Measurements from ENCODE around the gene TAOK3.
"Not testable (repeated sequence)": the region's sequence is repeated elsewhere in the genome, so short reads cannot be mapped to it uniquely, and the experiment has no call there.

TAOK3 gene

GRCh38 chr12:118310320-118310719 is 62.4 kb downstream of the TAOK3 start:
- H3K9me3 ChIP-seq (replicated peaks; ENCODE audit: low read length) = no peaks in the 10 kb centered on the region
- H3K4me2 ChIP-seq (ENCODE audit: low read length) = no peak overlapping the region
- H3K36me3 ChIP-seq (ENCODE audit: insufficient read depth, low read length) = no peaks in the 10 kb centered on the region
- no peak overlapping the region for H3K4me3 ChIP-seq (ENCODE audit: low read length)
- H3K4me1 ChIP-seq (ENCODE audit: control insufficient read depth, insufficient read depth, low read length) = peaks cover 36% of the 10 kb centered on the region
- no peaks in the 10 kb centered on the region for H3K27me3 ChIP-seq (ENCODE audit: control insufficient read depth, insufficient read depth, low read length)
- no peak overlapping the region for H3K9ac ChIP-seq (ENCODE audit: low read depth, low read length)

GRCh38 chr12:118308006-118308405 is 64.7 kb downstream of the TAOK3 start:
- Histone ChIP-seq H3K4me3 (ENCODE audit: low read length) (peak overlapping the region; percentile 26), H3K4me1 (ENCODE audit: control insufficient read depth, insufficient read depth, low read length) (peaks cover 36% of the 10 kb centered on the region), H3K9ac (ENCODE audit: low read depth, low read length) (peak overlapping the region; percentile 57)

GRCh38 chr12:118307069-118307954 is 65.4 kb downstream of the TAOK3 start:
- no peaks in the 10 kb centered on the region for H3K36me3 ChIP-seq (ENCODE audit: insufficient read depth, low read length)
- peak overlapping the region; percentile 95 for H3K4me2 ChIP-seq (ENCODE audit: low read length)
- peak overlapping the region; percentile 70 for H3K4me3 ChIP-seq (ENCODE audit: low read length)
- peak overlapping the region; percentile 92 for H3K9ac ChIP-seq (ENCODE audit: low read depth, low read length)
- H3K9me3 ChIP-seq (replicated peaks; ENCODE audit: low read length) = no peaks in the 10 kb centered on the region
- H3K27me3 ChIP-seq (ENCODE audit: control insufficient read depth, insufficient read depth, low read length) = no peaks in the 10 kb centered on the region
- H3K4me1 ChIP-seq (ENCODE audit: control insufficient read depth, insufficient read depth, low read length) = peaks cover 30% of the 10 kb centered on the region

More at GRCh38 chr12:118308006-118308405, 64.7 kb downstream of the TAOK3 start:
- not testable (repeated sequence) for H3K9me3 ChIP-seq (replicated peaks; ENCODE audit: low read length); H3K27me3 ChIP-seq (ENCODE audit: control insufficient read depth, insufficient read depth, low read length); H3K36me3 ChIP-seq (ENCODE audit: insufficient read depth, low read length)
- H3K4me2 ChIP-seq (ENCODE audit: low read length) = peak overlapping the region; percentile 95

GRCh38 chr12:118304093-118304492 is 68.6 kb downstream of the TAOK3 start:
- H3K9ac ChIP-seq (ENCODE audit: low read depth, low read length) = no peak overlapping the region
- H3K4me1 ChIP-seq (ENCODE audit: control insufficient read depth, insufficient read depth, low read length) = peaks cover 25% of the 10 kb centered on the region
- H3K9me3 ChIP-seq (replicated peaks; ENCODE audit: low read length) = no peaks in the 10 kb centered on the region
- no peak overlapping the region for H3K4me2 ChIP-seq (ENCODE audit: low read length)
- no peaks in the 10 kb centered on the region for H3K27me3 ChIP-seq (ENCODE audit: control insufficient read depth, insufficient read depth, low read length)
- H3K4me3 ChIP-seq (ENCODE audit: low read length) = no peak overlapping the region
- no peaks in the 10 kb centered on the region for H3K36me3 ChIP-seq (ENCODE audit: insufficient read depth, low read length)

GRCh38 chr12:118302053-118302452 is 70.7 kb downstream of the TAOK3 start:
- no peaks in the 10 kb centered on the region for H3K36me3 ChIP-seq (ENCODE audit: insufficient read depth, low read length)
- no peak overlapping the region for H3K9ac ChIP-seq (ENCODE audit: low read depth, low read length)
- H3K27me3 ChIP-seq (ENCODE audit: control insufficient read depth, insufficient read depth, low read length) = no peaks in the 10 kb centered on the region
- H3K9me3 ChIP-seq (replicated peaks; ENCODE audit: low read length) = no peaks in the 10 kb centered on the region
- peaks cover 11% of the 10 kb centered on the region for H3K4me1 ChIP-seq (ENCODE audit: control insufficient read depth, insufficient read depth, low read length)
- no peak overlapping the region for H3K4me2 ChIP-seq (ENCODE audit: low read length)
- H3K4me3 ChIP-seq (ENCODE audit: low read length) = no peak overlapping the region

- H3K4me1 ChIP-seq (ENCODE audit: control insufficient read depth, insufficient read depth, low read length) = peaks cover 3% of the 10 kb centered on the region
- no peaks in the 10 kb centered on the region for H3K36me3 ChIP-seq (ENCODE audit: insufficient read depth, low read length)
- H3K27me3 ChIP-seq (ENCODE audit: control insufficient read depth, insufficient read depth, low read length) = no peaks in the 10 kb centered on the region
- H3K9me3 ChIP-seq (replicated peaks; ENCODE audit: low read length) = no peaks in the 10 kb centered on the region
- no peak overlapping the region for H3K4me3 ChIP-seq (ENCODE audit: low read length)
- no peak overlapping the region for H3K9ac ChIP-seq (ENCODE audit: low read depth, low read length)
- H3K4me2 ChIP-seq (ENCODE audit: low read length) = no peak overlapping the region
Measured at GRCh38 chr12:118299791-118300460, 72.8 kb downstream of the TAOK3 start.

GRCh38 chr12:118297284-118297683 is 75.4 kb downstream of the TAOK3 start:
- Histone ChIP-seq H3K9me3 (replicated peaks; ENCODE audit: low read length) (no peaks in the 10 kb centered on the region), H3K4me3 (ENCODE audit: low read length) (no peak overlapping the region), H3K4me2 (ENCODE audit: low read length) (no peak overlapping the region), H3K4me1 (ENCODE audit: control insufficient read depth, insufficient read depth, low read length) (peaks cover 3% of the 10 kb centered on the region), H3K36me3 (ENCODE audit: insufficient read depth, low read length) (no peaks in the 10 kb centered on the region), H3K9ac (ENCODE audit: low read depth, low read length) (no peak overlapping the region), H3K27me3 (ENCODE audit: control insufficient read depth, insufficient read depth, low read length) (no peaks in the 10 kb centered on the region)

- Histone ChIP-seq H3K4me3 (ENCODE audit: low read length) (no peak overlapping the region), H3K9ac (ENCODE audit: low read depth, low read length) (no peak overlapping the region), H3K4me2 (ENCODE audit: low read length) (no peak overlapping the region), H3K36me3 (ENCODE audit: insufficient read depth, low read length) (no peaks in the 10 kb centered on the region), H3K9me3 (replicated peaks; ENCODE audit: low read length) (no peaks in the 10 kb centered on the region), H3K4me1 (ENCODE audit: control insufficient read depth, insufficient read depth, low read length) (no peaks in the 10 kb centered on the region), H3K27me3 (ENCODE audit: control insufficient read depth, insufficient read depth, low read length) (no peaks in the 10 kb centered on the region)
Measured at GRCh38 chr12:118292836-118293235, 79.9 kb downstream of the TAOK3 start.

GRCh38 chr12:118290130-118290529 is 82.6 kb downstream of the TAOK3 start:
- no peaks in the 10 kb centered on the region for H3K36me3 ChIP-seq (ENCODE audit: insufficient read depth, low read length)
- no peaks in the 10 kb centered on the region for H3K27me3 ChIP-seq (ENCODE audit: control insufficient read depth, insufficient read depth, low read length)

GRCh38 chr12:118288174-118288573 is 84.5 kb downstream of the TAOK3 start:
- Histone ChIP-seq H3K4me3 (ENCODE audit: low read length) (no peak overlapping the region), H3K27me3 (ENCODE audit: control insufficient read depth, insufficient read depth, low read length) (no peaks in the 10 kb centered on the region), H3K4me1 (ENCODE audit: control insufficient read depth, insufficient read depth, low read length) (no peaks in the 10 kb centered on the region), H3K9ac (ENCODE audit: low read depth, low read length) (no peak overlapping the region), H3K36me3 (ENCODE audit: insufficient read depth, low read length) (no peaks in the 10 kb centered on the region), H3K4me2 (ENCODE audit: low read length) (no peak overlapping the region), H3K9me3 (replicated peaks; ENCODE audit: low read length) (no peaks in the 10 kb centered on the region)

More at GRCh38 chr12:118290130-118290529, 82.6 kb downstream of the TAOK3 start:
- Histone ChIP-seq H3K4me3 (ENCODE audit: low read length) (no peak overlapping the region), H3K9ac (ENCODE audit: low read depth, low read length) (no peak overlapping the region), H3K4me2 (ENCODE audit: low read length) (no peak overlapping the region), H3K4me1 (ENCODE audit: control insufficient read depth, insufficient read depth, low read length) (no peaks in the 10 kb centered on the region), H3K9me3 (replicated peaks; ENCODE audit: low read length) (no peaks in the 10 kb centered on the region)

GRCh38 chr12:118287728-118288127 is 85.0 kb downstream of the TAOK3 start:
- H3K9ac ChIP-seq (ENCODE audit: low read depth, low read length) = no peak overlapping the region
- no peaks in the 10 kb centered on the region for H3K27me3 ChIP-seq (ENCODE audit: control insufficient read depth, insufficient read depth, low read length)
- no peak overlapping the region for H3K4me3 ChIP-seq (ENCODE audit: low read length)
- H3K36me3 ChIP-seq (ENCODE audit: insufficient read depth, low read length) = no peaks in the 10 kb centered on the region
- H3K4me1 ChIP-seq (ENCODE audit: control insufficient read depth, insufficient read depth, low read length) = no peaks in the 10 kb centered on the region
- H3K4me2 ChIP-seq (ENCODE audit: low read length) = no peak overlapping the region
- no peaks in the 10 kb centered on the region for H3K9me3 ChIP-seq (replicated peaks; ENCODE audit: low read length)
